ENCODE data around the gene DRD1.
"Not testable (repeated sequence)": the region's sequence is repeated elsewhere in the genome, so short reads cannot be mapped to it uniquely, and the experiment has no call there.

Gene DRD1

DNA sequence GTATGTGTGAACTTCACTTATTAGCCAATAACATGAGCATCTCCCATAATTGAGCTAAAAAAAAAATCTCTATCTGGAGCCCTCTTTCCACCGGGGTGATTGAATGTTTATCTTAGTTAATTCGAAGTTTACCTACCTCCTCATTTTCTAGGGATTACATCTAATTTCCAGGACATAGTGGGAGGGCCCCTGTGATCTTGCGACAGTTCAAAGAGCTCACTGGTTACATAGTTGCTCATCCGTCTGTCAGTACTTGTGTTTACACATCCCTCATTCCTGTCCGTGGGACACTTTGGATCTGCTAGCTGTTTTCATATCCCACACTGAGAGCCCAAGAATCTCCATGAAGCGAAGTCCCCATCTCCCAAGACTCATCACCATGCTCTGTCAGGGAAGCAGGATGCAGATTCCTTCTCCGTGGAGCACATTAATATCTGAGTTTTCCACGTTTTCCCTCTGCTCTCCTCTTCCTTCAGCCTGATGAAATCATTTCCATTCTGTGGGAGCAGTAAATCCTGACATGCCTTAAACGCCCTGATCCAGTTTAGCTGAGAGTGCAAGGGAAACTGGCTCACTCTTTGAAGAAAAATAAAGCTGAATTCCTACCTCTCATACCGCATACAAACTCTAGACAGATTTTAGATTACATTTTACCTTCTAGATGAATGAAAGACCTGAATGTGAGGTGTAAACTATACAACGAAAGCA lies 24.2 kb upstream of the DRD1 start:
- no peak for DNase-seq

DNA sequence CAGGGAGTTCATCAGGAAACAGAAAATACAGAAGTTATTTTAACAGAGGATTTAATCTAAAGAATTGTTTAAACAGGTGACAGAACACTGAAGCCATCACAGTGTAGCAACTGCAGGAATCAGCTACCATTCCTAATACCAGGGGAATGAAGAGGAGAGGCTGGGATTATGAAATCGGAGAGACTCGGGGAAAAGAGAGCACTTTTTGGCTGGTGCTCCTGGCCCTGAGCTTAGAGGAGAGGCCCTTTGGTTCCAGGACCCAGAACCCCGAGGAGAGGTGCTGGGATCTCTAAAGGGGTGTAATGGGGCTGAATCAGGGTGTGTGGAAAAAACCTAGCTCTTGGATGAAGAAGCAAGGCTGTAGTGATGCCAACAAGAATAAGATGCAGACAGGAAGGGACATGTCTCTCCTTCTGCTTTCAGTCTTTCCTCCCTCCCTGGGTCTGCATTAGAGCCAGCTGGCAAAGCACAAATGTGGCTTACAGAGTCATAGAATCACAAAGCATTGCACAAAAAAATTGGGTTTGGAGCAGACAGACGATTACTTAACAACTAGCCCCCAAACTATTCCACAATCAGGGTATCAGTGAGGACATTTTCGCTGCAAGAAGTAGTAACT lies 22.8 kb upstream of the DRD1 start:
- DNase-seq, result no peak

DNA sequence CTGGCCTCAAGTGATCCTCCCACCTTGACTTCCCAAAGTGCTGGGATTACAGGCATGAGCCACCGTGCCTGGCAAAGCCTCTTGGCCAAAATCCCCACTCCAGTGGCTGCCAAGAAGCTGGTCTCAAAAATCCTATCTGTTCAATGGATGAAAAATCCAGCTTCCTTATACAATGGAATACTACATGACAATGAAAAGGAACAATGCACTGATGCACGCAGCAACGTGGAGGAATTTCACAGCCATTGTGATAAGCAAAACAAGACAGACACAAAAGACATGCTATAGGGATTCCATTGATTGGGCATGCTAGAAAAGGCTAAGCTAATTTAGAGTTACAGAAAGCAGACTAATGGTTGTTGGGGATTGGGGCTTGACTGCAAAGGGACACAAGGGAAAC lies 21.3 kb upstream of the DRD1 start:
- DNase-seq, result no peak

DNA sequence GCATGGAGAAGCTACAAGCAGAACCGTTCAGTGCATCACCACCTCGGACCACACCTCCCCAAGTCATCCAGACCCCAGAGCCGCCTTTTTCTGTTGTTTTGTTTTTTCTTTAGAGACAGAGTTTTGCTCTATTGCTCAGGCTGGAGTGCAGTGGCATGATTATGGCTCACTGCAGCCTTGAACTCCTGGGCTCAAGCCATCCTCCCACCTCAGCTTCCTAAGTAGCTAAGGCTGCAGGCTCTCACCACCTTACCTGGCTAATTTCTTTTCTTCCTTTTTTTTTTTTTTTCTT lies 20.9 kb upstream of the DRD1 start:
- DNase-seq, result no peak

DNA sequence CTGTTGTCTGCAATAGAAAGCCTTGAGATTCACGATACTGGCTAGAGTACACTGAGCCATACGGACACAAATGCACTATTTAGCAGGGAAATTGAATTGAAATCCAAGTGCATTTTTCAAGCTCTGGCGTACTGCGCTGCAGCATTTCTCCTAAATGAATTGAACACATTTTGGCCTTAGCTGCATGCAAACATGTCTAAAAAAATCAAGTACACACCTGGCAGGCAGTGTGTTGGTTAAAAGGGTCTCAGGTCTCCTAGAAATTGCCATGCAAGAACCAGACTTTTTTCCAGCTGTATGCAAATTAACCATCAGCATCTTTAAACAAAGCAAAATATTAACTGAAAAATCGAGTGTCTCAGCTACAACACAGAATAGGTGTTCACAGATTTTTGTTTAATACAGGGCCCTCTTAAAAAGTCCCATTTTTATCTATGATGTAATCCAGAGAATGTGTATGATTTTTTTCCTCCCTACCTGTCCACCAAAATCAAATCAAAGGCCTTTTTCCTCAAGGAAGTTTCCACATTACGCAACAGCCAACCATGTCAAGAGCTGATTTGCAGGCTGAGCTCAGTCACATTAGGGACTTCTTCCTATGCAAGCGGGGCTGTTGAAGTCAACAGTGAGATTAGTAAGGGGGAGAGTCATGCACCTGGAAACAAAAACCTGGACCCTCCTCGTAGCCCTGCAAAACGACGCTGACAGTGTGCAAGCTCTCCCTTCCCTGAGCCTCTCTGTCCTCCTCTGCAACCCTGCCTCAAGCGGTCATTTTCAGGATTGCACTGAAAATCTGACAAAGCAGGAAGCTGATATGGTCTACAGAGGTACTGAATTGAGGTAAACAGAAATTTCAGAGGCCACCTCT lies 20.3 kb upstream of the DRD1 start:
- DNase-seq, result no peak

DNA sequence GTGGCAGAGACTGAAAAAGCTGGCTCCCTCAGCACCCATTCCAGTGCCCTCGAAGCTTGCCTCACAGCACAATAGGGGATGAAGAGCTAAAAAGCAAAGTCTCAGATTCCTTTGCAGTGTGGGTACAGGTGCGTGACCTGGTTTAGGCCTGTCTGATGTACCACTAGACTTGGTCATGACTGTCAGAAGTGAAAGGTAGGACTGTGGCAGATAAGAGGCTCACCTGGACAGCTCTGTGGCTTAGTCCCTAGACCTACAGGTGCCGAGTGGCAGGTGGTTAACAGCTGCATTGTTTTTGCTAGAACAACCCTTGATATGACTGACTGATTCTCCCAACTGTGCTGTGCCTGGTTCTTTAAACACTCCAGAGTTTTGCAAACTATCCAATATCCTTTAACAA lies 19.7 kb upstream of the DRD1 start:
- DNase-seq, result no peak

DNA sequence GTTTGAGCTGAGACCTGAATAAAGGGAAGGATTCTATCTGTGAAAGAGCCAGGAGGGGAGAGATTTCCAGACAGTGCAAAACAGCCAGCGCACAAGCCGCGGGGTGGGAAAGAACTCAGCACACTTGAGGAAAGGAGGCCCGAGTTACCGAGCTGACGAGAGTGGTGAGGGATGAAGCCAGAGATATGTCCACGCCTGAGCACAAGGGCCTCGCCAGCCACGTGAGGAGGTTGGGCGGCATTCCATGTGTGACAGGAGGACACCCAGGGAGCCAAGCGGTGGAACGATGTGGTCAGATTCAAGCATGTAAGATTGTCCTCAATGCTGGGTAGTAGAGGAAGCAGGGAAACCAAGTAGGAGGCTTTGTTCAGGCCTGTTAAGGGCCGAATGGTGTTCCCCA lies 17.4 kb upstream of the DRD1 start:
- no peak for DNase-seq

DNA sequence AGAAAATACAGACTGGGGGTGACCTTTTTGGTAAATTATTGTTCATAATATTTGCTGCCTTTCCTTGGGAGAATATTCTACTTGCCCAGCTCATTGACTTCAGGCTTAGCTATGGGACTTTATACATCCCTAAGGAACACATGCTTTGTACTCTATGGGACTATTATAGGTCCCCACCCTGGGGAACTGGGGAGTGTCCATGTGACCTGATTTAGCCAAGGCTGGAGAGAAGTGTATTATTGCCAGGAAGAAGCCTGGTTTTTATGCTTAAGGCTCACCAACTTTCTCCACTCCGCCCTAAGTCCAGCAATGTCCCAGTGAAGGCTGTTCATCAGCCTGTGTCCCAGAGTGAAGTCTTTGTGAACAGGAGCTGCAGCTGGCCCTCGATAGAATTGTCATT lies 16.6 kb upstream of the DRD1 start:
- DNase-seq, result no peak

DNA sequence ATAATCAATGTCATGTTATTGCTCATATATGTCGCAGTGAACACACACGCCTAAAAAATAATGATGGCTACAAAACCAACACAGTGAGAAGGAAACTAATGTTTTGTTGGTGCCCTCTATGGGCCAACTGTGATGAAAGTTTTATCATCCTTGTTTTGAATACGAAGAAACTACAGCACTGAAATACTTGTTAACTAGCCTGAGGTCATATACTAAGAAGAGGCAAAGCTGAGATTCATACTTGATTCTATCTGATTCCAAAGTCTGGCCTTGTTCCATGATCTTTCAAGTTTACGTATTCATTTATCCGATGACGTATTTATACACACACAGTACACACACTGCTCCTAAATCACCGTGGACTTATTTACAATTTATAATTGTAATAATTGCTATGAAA lies 16.1 kb upstream of the DRD1 start:
- no peak for DNase-seq

DNA sequence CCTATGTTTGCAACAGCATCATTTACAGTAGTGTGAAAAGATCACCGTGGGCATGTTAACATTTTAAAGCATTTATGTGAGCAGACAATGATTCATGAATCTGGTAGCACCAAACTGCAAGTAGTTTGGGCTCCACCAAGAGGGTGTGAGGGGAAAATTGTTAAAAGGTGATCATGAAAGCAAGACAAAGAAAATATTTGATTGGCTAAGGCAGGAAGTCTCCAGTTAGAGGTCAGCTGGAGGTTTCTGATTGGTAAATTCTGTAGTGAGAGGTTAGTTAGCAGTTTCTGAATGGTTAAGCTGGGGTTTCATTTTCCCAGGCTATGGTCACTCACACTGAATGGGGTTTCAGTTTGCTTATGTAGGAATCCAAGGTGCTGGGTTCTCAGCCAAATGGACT lies 13.5 kb upstream of the DRD1 start:
- DNase-seq, result no peak

DNA sequence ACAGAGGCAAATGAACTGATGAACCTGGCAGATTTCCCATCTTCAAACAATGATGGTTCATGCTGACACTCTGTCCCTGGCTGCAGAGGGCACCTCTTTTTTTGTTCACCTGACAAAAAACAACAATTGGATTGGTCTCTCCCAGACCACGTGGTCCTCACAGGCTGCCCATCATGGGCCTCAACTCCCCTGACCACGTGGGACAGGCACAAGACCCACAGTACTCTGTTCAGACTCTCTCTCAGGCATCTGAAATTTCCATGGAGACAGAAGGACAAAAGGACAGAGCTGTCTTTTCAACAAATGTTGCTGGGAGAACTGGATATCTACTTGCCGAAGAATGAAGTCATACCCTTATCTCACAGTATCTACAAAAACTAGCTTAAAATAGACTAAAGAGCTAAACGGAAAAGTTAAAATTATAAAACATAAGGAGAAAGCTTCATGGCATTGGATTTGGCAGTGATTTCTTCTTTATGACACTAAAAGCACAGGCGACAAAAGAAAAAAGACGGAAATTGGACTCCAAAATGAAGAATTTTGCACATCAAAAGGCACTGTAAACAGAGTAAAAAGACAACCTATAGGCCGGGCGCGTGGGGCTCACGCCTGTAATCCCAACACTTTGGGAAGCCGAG lies 12.2 kb upstream of the DRD1 start:
- no peak for DNase-seq

DNA sequence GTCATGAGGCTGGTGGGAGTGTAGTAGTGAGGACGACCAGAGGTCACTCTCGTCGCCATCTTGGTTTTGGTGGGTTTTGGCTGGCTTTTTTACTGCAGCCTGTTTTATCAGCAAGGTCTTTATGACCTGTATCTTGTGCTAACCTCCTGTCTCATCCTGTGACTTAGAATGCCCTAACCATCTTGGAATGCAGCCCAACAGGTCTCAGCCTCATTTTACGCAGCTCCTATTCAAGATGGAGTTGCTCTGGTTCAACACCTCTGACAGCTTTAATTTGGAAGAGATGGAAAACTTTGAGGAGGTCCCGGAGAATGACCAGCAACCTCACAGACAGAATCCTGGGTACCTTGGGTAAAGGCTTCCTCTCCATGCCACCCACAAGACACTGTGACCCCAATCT lies 10.4 kb upstream of the DRD1 start:
- not testable (repeated sequence) for DNase-seq

DNA sequence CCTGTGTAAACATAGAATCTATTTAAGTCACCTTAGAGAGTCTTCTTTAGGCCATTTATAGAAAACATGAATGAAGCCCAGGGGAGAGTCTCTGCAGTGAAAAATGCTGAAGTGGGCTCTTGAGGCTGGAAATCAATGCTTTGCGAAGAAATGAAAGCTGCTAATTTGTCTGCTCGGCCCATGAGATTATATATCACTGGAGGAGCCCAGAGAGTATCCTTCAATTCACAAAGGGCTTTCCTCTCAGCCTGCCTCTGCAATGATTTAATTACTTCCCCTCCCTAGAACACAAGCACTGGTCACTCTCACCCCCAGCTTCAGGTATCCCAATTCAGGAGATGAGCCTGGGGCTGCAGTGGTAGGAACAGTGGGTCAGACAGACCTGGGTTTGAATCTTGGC lies 8.2 kb upstream of the DRD1 start:
- DNase-seq, result no peak

DNA sequence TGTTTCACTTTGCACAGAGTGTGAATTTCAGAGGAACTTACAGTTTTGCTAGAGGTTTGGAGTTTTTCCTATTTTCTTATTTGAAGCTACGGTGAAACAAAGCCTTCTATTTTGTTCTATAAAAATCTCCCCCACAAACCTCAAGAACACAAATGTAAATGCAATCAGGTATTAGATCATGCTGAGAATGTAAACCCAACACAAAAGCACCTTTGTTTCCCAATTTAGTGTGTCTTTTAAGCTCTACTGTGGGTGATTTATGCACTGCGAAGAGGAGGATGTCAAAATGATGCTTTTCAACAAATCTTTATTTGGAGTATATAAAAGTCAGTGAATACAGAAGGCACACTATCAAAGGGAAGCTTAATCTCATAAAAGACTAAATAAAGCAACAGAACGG lies 4.3 kb upstream of the DRD1 start:
- no peak for DNase-seq

DNA sequence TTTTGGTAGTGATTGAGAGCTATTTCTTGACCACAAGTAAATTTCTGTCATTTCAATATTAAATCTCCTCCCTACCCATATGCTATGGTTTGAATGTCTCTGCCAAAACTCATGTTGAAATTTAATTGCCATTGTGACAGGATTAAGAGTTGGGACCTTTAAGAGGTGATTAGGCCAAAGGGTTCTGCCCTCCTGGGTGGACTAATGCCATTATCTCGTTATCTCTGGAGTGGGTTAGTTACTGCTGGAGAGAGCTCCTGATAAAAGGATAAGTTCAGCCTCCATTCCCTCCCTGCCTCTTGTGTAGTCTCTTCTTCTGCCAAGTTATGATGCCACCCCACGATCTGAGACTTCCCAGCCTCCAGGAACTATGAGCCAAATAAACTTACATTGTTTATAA lies 3.6 kb upstream of the DRD1 start:
- DNase-seq, result no peak

DNA sequence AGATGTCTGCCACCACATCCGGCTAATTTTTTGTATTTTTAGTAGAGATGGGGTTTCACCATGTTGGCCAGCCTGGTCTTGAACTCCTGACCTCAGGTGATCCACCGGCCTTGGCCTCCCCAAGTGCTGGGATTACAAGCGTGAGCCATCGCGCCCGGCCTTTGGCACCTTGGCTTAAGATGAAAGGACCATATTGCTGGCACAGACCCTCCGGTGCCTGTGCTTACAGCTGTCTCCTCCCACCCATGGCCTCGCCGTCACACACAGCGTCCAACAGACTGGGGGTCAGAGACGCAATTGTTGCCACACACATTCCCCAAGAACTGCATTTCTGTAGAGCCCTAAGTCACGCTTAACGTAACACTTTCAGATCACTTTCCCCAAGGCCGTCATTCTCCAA lies 2.4 kb upstream of the DRD1 start:
- not testable (repeated sequence) for DNase-seq

DNA sequence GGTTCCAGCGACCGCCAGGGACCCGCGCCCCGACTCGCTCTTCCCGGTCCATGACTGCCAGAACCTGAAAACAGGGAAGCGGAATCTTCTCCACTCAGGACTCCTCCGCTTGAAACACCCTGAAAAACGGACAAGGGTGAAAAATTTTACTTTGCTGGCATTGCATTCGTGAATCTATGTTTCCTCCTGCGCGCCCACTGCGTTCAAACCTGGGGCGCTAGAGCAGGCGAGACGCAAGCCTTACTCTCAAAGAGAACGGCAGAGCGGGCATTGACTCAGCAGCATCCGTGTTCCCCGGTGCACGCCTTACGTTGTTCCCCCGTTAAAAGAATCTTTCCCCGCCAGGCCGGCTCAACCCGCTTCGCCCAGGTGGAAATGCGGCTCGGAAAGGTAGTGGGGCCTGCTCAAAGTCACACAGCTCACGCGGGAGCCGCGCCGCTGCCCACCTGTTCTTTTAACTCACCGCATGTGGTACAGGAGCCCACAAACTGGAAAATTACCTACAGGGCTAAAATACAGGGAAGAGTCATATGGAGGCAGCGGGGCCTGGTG lies 999 bp upstream of the DRD1 start:
- DNase-seq, result no peak

DNA sequence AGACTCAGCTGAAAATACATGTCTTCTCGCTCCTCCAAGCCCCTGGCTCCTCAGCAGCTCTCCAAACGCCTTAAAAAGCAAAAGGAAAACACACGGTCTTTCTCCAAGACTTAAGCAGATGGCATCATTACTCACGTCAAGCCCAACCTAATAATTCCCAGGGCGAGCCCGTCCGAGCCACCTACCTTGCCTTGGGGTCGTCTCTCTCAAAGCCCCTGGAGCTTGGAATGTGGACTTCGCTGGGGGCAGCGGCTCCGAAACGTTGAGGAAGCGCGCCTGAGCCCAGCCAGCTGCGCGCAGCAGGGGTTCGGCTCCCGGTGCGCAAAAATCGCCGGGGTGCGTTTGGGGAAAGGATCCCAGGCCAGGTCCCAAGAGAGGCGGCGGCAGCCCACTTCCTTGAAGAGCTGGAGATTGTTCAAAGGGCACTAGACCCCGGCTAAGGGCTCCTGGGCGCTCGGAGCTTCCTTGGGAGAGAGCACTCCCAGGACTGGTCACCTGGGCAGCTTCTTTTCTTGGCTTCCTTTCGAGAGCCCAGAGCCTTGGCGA lies 395 bp downstream of the DRD1 start:
- no peak for DNase-seq

DNA sequence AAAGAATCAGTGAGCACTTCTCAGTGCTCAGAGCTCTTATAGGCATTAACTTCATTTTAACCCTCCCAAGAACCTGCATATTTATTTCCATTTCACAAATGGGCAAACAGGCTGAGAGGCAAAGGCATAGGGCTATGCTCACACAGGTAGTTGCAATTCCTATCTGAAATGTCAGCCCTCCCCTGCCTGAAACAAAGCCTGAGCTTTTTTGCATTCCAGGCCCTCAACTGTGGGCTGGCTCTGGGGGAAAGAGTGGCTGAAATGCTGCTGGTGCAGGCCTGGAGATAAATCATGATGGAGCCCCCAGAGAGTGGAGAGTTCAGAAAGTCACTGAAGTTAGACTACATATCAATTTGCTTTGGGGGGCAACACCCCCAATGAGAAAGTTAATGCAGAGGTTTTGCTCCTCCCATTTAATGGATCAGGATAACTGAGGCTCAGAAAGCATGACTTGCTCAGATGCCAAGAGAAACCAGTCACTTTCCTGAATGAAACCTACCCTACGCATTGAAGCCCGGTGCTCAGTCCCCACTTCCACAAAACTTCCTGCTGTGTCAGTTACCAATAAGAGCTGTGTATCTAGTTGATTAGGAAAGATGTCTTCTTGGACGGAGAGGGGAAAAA lies 5.6 kb downstream of the DRD1 start:
- no peak for DNase-seq

DNA sequence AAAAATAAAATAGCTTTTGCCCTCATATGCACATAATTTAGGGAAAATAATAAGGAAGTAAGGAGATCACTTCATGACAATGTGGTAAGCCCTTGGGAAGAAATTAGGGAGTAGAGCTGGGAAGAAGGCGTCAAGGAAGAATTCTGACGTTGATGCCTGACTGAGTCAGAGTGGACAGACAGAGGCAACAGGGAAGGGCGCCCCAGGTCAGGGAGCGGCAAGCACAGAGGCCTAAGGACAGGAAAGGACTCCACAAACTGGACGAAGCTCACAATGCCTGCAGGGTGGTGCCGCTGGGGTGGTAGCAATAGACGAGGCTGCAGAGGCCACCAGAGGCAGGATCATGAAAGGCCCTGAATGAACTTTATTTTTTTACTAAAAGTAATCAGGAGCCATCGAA lies 7.6 kb downstream of the DRD1 start:
- no peak for DNase-seq

DNA sequence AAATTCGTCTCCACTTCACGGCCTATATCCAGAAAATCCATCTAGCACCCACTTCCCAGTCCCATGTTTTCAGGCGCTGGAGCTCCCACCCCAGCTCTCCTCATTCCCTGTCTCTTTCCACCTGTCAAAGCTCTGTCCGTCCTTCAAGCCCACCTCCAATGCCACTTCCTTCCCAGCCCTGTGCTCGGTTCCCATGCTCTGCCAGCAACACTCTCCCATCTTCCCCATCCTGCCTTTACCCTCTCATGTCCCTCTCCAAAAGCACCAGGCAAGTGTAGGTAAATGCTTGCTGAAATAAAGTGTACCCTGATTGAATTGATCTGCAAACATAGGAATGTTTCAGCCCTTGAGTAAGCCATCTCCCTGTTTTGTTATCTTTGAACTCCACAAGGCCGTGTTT lies 9.2 kb downstream of the DRD1 start:
- DNase-seq, result no peak

DNA sequence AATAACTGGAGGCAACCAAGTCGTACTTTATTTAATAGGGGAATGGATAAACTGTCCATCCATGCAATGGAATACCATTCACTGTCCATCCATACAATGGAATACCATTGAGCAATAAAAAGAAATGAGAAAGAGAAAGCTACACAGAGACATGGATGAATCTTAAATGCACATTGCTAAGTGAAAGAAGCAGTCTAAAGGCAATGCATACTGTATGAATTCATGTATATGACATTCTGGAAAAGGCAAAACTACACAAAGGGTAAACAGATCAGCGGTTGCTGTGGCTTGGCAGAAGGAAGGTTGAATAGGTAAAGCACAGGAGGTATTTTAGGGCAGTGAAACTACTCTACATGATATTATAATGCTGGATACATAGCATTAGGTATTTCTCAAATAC lies 16.2 kb downstream of the DRD1 start:
- DNase-seq, result no peak

DNA sequence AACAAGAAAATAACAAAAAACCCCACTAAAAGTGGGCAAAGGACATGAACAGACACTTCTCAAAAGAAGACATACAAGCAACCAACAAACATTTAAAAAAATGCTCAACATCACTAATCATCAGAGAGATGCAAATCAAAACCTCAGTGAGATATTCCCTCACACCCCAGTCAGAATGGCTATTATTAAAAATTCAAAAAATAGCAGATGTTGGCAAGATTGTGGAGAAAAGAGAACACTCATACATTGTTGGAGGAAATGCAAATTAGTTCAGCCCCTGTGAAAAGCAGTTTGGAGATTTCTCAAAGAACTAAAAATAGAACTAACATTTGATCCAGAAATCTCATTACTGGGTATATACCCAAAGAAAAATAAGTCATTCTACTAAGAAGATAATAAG lies 19.4 kb downstream of the DRD1 start:
- DNase-seq, result not testable (repeated sequence)
